Stimulated activated CD8-positive, alpha-beta memory T cell treated with anti-CD3 and anti-CD28 coated beads, Interleukin-15, amount 100 ng/mL, for 48 hours (primary cell): ENCODE results near the gene CCDC116.
"Not testable (repeated sequence)": the region's sequence is repeated elsewhere in the genome, so short reads cannot be mapped to it uniquely, and the experiment has no call there.

ENCODE experiments used
- DNase-seq, 2 donors: peaks; one replicate each; pipeline ENCODE4 v3.0.0-alpha.2; 2020; ENCODE audit warnings: low read depth in 2 of 2

The CCDC116 gene

GRCh38 chr22:21629255-21630149 lies 3.1 kb upstream of the CCDC116 start, which contains the start of gene YDJC:
YDJC (minus strand) TSS chr22:21630022; CDS start chr22:21630014, 8 bp downstream.
- peak; percentile 90 to 94 for DNase-seq

GRCh38 chr22:21631025-21631424 lies 1.5 kb upstream of the CCDC116 start:
- no peak for DNase-seq

DNA sequence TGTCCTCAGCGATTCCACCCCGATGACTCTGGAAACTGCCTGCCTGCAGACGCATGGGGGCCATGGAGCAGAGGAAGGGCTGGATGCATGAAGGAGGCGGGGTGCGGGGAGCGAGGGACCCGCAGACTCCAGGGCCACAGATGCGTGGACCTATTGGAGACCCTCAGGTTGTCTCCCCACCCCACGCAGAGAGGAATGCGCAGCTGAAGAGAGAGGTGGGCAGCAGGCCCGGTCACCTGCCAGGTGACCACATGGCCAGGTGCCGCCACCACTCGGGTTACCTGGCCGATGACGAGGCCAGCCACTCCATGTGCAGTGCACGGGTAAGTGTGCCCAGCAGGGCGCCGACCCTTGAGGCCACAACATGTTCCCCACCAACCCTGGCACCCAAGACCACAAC lies 371 bp downstream of the CCDC116 start:
- DNase-seq, result no peak

GRCh38 chr22:21633481-21633880 lies 921 bp downstream of the CCDC116 start:
- no peak for DNase-seq

DNA sequence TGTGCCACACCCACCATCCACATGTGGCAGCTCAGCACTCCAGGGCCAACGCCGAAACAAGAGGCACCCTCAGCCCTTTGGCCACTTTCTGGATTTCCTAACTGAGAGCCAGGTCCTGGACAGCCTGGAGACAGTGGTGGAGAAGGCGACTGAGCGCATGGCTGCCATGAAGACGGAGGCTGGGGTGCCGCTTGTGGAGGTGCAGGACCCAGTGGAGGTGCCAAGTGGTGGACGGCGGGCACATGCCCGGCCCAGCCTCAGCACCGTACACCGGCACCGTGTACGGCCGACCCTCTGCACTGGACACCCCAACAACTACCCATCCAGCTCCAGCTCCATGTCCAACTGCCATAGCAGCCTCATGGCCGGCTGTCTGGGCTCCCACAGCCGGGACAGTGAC lies 1.5 kb downstream of the CCDC116 start:
- no peak for DNase-seq

DNA sequence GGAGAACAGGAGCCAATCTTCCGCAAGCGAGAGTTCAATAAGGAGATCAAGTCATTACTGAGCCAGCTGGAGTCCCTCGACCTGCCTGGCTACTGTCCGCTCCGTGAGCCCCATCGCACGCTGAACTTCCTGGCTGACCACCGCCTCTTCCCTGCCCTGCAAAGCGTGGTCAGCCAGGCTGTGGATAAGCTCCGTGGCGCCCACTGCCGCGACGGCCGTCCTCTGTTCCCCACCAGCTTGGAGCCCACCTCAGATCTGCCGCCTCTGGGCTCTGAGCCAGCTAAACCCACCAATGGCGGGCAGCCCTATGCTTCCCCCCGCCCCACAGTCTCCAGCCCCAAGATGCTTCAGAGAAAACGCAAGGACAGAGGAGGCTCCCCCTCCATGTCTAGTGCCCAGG lies 2.3 kb downstream of the CCDC116 start:
- no peak for DNase-seq

DNA sequence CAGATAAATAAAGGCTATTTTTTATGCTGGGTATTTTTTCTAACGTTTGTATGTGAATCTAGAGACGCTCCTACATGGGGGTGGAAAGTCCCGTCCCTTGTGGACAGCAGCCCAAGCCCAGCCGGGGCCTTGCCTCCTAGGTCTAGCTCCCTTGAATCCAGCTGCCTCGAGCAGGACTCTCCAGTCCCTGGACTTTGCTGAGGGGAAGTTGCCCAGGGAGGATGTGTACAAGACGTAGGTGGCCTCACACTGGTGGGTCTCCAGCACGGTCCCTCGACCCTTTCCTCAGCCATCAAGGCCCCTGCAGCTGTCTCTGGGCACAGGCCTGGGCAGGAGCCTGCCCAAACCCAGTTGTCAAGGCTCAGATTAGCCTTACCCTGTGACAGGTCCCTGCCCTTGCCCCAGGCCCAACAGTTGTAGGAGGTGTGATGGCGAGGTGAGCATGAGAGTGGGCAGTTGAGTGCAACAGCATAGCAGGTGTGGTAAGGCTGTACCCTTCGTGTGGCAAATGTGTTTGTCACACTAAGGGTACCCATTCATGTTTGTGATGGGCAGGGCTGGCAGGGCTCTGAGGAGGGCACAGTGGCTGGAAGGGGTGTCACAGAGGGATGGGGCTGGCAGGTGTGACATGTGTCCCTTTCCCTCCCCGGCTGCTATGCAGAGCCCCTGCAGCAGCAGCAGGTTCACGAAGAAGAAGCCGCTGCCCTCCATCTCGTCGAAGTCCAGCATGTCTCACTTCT lies 3.4 kb downstream of the CCDC116 start:
- DNase-seq, result no peak

DNA sequence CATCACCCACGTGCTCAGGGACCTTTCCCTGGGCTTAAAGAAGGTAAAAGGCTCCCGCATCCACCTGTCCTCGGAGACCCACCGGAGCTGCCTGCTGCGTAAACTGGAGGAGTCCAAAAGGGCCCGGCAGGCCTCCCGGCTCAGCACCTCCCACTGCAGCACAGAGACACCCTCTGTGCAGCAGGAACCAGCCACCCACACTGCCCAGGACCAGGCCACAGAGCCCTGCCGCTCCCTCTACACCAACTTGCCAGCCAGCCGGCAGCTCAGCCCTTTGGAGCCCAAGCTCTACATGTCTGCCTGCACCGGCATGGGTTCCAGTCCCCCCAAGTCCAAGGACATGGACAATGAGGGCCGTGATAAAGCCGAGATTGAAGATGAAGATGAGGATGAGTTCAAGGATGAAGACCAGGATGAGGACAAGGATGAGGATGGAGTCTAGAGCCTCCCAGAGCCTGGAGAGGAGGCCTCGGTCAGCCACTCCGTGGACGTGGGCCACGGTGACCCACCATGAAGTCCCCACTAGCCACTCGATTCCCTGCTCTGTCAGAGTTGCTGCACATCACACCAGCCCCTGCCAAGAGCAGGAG lies 4.2 kb downstream of the CCDC116 start:
- no peak for DNase-seq

DNA sequence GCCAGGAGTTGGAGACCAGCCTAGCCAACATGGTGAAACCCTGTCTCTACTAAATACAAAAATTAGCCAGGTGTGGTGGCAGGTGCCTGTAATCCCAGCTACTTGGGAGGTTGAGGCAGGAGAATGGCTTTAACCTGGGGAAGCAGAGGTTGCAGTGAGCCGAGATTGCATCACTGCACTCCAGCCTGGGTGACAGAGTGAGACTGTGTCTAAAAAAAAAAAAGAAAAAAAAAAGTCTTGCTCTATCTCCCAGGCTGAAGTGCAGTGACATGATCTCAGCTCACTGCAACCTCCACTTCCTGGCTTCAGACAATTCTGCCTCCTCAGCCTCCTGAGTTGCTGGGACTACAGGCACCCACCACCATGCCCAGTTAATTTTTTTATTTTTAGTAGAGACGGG lies 4.9 kb downstream of the CCDC116 start:
- not testable (repeated sequence) for DNase-seq

DNA sequence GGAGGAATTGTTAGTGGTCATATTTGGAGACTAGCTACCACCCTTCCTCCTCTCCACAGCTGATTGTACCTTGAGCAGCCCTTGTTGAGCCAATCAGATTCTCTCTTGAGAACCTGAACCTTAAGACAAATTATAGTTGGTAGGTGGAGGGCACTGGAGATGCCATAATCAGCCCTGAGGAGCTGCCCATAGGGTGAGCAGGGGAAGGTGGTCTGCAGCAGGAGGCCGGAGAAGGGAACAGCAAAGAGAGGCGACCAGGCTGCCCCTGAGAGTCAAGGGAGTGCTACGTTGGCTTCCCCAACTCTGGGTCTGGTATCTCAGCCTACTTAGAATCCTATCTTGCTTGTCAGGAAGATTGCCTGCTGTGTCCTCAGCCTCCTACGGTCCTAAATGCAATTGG lies 6.8 kb downstream of the CCDC116 start:
- DNase-seq, result no peak

DNA sequence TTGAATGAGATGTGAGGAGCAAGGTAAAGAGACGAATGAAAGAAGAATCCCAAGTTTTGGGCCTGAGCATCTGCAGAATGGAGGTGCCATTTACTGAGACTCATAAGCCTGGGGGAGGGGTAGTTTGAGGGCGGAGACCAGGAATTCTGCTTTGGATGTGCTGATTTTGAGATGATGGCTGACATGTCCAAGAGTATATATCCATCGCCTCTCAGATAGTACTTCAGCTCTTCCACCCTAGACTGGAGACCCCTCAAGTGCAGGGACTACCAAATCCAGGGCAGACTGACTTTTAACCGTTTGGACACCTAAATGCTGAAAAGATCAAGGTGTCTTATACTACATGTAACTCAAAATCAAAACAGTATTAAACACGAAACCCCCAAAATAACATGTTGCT lies 8.2 kb downstream of the CCDC116 start:
- DNase-seq, result no peak

GRCh38 chr22:21641417-21641788 lies 8.8 kb downstream of the CCDC116 start:
- no peak for DNase-seq

- DNase-seq, result peak; percentile 98
These were observed 9.4 kb downstream of the CCDC116 start, which contains the start of gene SDF2L1 for GRCh38 chr22:21641789-21642583. SDF2L1 (plus strand) TSS chr22:21642302; CDS start chr22:21642337, 35 bp downstream.

- peak; percentile 40 to 44 for DNase-seq
These were observed 10.3 kb downstream of the CCDC116 start for GRCh38 chr22:21642584-21643448.

GRCh38 chr22:21643533-21644357 lies 11.2 kb downstream of the CCDC116 start:
- no peak for DNase-seq

- DNase-seq, result not testable (repeated sequence)
These were observed 13.0 kb downstream of the CCDC116 start for GRCh38 chr22:21645513-21645912.

DNA sequence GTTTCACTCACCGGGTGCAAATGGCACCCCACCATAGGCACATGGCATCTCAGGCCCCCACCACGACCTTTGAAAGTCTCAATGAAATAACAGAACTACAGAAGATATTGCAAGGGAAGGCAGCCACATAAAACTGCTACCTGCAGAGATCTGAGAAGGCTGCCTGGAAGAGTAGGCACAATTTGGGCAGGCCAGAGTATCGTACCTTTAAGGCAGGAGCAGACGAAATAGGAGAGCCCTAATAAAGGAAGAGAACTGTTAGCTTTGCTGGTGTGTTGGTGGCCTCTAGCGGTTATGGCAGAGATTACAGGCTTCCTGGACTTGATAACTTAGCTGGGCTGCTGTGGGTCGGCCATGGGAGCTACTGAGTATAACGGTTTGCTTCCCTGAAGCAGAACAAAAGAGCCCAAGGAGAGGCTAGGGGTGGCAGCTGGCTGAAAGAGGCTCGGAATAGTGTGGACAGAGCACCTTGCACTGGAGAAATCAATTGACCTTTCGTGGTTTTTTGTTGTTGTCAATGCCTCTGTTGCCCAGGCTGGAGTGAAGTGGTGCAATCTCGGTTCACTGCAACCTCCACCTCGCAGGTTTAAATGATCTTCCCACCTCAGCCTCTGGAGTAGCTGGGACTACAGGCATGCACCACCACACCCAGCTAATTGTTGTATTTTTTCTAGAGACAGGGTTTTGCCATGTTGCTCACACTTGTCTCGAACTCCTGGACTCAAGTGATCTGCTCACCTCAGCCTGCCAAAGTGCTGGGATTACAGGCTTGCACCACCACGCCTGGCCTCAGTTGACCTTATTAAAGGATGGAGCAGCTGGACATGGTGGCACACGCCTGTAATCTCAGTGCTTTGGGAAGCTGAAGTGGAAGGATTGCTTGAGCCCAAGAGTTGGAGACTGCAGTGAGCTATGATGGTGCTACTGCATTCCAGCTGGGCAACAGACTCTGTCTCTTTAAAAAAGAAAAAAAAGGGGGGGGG lies 14.3 kb downstream of the CCDC116 start:
- peak; percentile 47 to 55 for DNase-seq

DNA sequence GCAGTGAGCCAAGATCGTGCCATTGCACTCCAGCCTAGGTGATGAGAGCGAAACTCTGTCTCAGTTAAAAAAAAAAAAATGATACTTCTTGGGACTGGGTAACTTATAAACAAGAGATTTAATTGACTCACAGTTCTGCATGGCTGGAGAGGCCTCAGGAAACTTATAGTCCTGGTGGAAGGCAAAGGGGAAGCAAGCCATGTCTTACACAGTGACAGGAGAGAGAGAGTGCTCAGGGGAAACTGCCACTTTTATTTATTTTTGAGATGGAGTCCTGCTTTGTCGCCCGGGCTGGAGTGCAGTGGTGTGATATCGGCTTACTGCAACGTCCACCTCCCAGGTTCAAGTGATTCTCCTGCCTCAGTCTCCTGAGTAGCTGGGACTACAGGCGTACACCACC lies 17.7 kb downstream of the CCDC116 start:
- no peak for DNase-seq
